ENCODE measurements around the gene ACIN1.

Gene ACIN1

GRCh38 chr14:23009483-23009938 is 85.4 kb downstream of the ACIN1 start:
- no peak for DNase-seq

- peak; percentile 25 for DNase-seq
Measured at GRCh38 chr14:23008831-23009230, 86.1 kb downstream of the ACIN1 start.
